Activated CD4-positive, alpha-beta T cell treated with anti-CD3 and anti-CD28 coated beads for 24 hours (primary cell): ENCODE measurements around the gene ELK3.

Experiments
- DNase-seq, 2 donors: peaks; one replicate each; pipeline ENCODE4 v3.0.0-alpha.2; 2020; ENCODE audit warnings: low read depth in 2 of 2

The ELK3 gene

GRCh38 chr12:96187956-96188355 lies 6.2 kb upstream of the ELK3 start:
- no peak for DNase-seq

- DNase-seq, result no peak
These were observed 4.4 kb upstream of the ELK3 start for GRCh38 chr12:96189781-96190180.

DNA sequence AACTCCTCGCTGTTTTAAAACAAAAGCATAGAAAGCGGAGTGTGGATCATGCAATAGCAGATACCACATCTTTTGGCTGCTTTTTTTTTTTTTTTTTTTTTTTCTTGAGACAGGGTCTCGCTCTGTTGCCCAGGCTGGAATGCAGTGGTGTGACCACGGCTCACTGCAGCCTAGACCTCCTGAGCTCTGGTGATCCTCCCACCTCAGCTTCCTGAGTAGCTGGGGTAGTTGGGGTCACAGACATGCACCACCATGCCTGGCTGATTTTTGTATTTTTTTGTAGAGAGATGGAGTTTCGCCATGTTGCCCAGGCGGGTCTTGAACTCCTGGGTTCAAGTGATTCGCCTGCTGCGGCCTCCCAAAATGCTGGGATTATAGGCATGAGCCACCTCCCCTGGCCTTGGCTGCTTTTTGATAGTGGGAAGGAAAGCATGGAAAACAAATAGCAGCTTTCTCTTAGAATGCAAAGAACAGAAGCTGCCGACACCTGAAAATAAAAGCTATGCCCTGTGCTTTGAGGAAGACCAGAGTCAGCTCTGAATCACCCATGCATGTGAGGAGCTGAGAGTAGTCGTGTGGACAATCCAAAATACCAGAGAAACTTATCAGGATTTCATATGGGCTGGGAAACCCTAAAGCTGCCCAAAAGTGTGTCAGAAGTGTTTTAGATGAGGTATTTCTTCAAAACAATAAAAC lies 3.6 kb upstream of the ELK3 start:
- DNase-seq, result no peak

DNA sequence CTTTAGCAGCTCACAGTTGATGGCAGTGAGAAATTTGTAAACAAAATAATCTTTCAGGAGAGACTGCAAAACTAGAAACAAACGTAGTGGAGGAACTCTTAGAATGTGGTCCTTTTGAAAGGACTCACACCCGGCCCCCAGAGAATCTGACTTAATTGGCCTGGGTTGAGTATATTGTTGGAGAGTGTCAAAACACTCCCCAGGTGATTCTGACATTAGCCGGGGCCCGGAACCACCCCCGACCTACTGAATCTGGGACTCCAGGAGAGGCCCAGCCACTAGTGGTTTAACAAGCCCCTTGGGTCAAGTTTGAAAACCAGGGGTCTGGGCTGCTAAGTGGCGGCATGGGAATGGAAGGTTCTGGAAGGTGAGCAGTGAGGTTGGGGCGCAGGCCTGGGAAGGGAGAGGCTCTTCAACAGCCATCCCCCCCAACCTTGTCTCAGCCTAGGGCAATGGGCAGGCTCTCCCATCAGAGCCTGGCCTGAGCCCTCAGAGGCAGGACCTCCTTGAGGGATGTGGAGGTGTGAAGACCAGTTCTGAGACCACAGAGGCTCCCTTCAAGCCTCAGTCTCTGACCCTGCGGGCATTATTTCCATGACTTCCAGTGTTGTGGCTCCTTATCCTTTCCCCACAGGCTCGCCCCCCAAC lies 1.1 kb upstream of the ELK3 start:
- no peak for DNase-seq

DNA sequence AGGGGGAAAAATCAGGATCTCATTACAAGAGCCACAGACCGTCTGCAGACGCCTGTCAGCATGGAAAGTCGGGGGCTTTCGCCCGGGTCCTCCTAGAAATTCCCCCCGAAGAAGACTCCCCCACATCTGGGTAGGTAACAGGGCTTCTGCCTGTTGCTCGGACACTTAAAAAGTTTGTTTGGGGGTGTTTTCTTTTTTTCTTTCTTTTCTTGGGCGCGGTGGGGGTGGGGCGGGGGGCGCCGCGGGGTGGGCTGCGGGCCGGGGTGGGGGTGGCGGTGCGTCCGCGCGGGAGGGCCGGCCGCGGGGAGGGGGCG lies 358 bp downstream of the ELK3 start:
- no peak for DNase-seq

DNA sequence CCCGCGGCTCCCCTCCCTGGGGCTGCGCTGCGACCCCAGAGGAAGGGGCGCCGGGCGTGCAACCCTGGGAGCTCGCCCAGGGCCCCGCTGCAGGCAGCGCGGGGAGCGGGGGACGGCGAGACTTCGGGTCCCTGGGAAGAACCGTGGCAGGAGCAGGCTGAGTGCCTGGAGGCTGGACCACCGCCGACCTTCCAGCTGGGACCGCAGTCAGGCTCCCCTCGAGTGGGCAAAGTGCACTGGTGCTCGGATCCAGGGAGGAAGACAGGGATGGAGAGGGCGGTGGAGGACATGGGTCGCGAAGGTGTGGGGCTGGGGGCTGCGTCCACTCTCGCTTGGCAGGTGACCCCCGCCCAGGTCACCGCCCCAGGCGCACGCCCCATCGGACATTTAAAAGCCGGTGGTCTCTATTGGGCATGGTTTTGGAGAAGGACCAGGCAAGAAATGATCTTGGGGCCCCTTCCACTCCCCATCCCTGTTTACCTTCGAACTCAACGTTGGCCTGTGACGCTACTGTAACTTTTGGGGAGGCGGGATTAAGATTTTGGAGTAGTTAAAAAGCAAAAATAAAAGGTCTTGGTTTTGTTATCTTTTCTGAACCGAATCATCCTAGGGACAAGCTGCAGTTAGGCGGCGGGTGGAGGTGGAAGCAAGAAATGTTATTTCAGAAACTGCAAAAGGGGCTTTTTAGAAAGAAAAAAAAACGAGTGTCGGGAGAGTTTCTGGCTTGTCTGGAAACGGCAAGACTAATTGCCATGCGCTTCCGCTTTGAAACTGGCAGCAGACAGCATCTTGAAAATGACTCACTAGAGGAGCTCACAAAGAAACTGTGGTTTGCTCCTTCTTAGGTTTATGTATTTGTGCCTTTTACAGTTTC lies 1.0 kb downstream of the ELK3 start:
- DNase-seq, result peak; percentile 46 to 65

- peak in 1 of 2 donors; percentile 33 for DNase-seq
These were observed 1.8 kb downstream of the ELK3 start for GRCh38 chr12:96195845-96196451.

- DNase-seq, result no peak
These were observed 2.6 kb downstream of the ELK3 start for GRCh38 chr12:96196781-96197180.

DNA sequence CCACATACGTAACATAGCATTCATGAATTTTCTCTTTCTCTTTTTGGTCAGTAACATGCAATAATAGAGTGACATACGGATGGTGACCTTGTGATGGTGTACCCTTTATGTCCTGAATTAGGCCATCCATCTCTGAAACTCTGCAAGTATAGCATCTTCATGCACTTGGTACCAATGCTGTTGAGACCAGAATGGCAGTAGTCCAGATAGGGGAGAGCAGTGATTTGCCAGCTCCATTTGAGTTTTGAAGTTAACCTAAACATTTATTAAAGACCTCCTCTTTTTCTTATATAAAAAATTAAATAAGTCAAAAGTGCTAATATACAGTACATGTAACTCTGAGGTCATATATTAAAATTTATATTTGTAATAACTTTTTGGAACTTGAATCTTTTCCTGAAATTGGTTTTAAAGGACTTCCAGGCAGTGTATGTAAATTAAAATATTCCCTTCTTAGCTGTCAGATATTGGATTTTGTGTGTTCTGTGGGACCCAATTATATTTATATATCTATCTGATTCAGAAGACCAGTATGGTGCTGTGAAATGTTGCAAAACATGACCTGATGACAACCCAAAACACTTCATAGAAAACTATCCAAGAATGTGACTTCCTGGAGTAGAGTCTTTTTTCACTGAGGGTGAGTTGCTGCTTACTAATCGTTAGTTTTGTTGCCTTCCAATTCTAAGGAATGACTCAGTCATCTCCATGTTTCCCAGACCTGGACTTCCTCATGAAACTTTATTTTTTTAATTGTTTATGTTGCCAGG lies 3.5 kb downstream of the ELK3 start:
- no peak for DNase-seq

DNA sequence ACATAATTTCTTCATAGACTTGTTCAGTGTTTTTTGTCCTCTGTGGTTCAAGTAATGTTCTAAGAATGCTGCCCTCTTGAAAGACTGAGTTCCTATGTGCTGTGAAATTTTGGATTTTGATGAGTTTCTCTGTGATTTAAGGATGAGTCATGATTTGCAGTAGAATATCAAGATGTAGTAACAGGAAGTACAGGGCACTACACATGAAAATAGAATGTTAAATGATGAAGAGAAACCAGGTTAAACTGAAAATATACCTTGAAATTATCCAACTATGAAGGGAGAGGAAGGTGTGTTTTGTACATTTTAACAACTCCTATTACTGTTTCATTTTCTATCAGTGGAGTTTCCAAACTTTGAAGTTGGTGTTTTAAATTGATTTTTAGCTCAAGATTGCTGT lies 4.8 kb downstream of the ELK3 start:
- no peak for DNase-seq

GRCh38 chr12:96199464-96199863 lies 5.3 kb downstream of the ELK3 start:
- no peak for DNase-seq

DNA sequence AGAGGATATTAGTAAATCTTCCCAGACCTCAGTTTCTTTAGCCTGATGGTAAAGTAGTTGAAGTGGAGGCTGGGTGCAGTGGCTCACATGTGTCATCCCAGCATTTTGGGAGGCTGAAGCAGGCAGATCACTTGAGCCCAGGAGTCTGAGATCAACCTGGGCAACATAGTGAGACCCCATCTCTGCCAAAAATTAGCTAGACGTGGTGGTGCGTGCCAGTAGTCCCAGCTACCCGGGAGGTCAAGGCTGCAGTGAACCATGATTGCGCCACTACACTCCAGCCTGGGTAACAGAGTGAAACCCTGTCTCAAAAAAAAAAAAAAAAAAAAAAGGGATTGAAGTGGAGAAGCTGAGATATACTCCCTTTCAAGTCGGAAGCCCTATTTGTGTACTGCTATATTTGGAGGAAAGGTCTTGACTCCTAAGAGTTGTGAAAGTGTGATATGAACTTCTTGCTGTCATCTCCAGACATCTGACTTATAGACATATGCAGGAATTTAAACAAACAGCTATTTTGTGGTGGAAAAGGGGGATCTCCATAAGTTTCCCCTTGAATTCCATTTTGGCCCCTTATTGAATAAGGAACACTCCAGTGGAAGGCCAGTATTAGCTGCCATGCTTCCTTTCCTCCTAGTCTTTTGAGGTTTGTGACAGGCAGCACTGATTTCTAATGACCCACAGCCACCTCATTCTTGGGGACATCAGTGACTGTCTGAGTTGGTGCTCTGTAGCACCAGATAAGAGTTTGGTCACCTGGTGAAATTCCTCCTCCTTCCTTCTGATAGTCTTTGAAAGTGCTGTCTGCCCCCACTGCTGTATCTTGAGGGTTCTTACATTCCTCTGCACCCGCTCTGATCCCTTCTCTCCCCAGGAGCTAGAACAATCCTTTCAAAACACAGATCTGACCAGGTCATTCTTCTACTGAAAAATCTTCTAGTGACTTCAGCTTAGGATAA lies 7.4 kb downstream of the ELK3 start:
- no peak for DNase-seq

DNA sequence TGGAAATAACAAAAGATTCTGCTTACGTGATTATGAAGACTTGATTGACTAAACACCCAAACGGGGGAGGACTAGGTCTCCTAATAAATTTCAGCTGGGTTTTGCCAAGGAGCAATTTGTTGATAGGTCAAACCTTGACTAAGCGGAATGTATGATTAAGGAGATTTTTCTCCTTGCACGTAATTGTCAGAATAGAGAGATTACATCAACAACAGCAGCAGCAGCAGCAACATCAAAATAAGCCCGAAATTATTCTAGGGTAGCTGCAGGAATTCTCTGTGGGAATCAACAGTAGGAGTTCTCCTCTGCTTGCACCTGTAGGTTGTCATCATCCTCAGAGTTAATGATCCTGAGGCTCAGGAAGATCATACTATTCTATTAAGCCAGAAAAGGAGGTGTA lies 10.2 kb downstream of the ELK3 start:
- no peak for DNase-seq

DNA sequence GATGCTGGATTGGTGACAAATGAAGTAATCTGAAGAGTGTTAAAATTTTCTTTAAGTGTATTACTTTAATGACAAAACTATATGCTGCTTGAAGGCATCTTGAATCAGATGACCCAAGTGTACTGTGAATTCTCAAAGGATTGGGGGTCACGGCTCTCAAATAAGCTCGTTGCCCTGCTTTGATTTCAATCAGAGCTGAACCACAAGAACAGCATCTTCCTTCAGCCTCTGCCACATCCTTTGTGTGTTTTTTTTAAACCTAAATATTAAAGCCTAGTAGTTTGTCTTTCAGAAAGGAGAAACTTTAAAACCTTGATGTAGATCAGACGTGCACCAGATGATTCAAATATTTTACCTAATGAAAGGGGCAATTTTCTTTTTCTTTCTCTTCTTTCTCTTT lies 11.7 kb downstream of the ELK3 start:
- no peak for DNase-seq

DNA sequence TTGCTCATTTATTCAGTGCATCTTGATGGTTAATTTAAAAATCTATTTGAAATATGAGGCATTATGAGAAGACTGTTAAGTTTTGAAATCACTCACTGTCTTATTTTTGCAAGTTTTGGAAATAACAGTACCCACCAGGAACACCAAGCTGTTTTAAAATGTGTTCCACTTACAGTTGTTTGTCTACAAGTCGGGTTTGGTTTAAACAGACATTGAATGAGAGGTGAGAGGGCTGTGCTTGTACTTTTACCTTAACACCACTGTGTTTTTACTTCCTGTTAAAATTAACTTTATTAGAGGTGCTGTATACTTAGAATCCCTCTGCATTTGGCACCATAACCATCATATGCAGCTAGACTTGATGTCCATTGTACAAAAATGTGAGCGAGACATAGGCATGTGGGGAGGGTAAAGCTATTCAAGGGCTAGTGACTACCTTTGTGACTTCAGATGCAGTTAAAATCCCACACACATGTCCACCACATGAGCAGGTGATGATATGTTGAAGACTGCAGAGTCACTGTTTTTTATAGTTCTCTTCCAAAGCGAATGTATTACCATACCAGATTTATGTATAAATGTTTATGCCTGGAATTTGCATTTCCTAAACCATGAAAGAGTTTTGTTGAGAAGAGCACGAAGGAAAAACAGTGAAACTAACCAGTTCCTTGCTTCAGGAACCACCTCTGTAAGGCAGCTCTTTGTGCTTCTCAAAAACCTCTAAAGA lies 12.9 kb downstream of the ELK3 start:
- DNase-seq, result no peak

- no peak for DNase-seq
These were observed 14.2 kb downstream of the ELK3 start for GRCh38 chr12:96208346-96208745.

GRCh38 chr12:96208801-96209549 lies 14.8 kb downstream of the ELK3 start:
- DNase-seq, result no peak

DNA sequence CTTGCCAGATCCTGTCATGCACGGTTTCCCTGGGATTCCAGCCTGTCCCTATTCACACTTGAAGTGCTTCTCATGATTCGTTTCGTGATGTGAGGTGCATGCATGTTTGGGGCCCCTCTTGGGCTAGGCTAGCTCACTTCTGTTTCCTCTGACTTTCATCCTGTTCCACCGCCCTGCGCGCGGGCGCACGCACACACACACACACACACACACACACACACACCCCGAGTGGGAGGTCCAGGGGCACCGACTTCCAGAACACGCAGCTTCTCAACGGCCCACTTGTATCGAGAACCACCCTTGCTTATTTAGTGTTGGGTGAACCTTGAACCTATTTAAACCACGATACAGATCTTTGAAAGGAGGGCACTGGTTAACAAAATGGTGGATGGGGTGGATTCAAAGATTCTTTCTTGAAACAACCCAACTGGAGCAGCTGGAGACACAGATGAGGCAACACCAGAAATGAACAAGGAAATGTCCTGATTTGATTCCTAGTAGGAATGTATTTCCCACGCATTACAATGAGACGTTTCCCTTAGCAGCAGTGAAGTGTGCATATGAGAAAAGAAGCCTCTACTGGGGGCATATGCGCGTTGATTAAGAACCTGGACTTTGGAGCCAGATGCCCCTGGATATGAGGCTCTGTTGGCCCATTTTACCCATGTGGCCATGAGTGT lies 16.3 kb downstream of the ELK3 start:
- peak in 1 of 2 donors; percentile 37 for DNase-seq

DNA sequence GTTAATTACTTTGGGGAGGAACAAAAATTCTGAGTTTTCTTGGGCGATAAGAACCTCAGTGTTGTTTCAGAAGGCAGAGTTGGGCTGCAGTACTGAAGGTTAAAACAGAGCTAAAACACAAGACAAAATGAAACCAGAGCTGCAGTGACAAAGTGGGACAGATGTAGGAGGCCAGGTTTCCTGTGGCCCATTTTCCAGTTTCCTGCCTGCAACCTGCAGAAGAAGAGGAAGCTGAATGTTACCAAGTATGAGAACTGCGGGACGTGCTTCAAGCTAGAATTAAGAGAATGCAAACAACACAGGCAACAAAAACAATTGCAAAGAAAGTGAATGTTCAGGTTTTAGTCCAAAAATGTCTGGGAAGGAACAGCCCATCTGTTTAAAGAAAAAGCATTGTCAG lies 17.8 kb downstream of the ELK3 start:
- DNase-seq, result no peak
